Activated CD4-positive, CD25-positive, alpha-beta regulatory T cell treated with anti-CD3 and anti-CD28 coated beads, Interleukin-2, amount 50 U/mL, for 16 hours (primary cell): ENCODE measurements around the gene WASL.
"Not testable (repeated sequence)": the region's sequence is repeated elsewhere in the genome, so short reads cannot be mapped to it uniquely, and the experiment has no call there.

Experiments used
- DNase-seq: peaks from one replicate; pipeline ENCODE4 v3.0.0-alpha.2; 2020; ENCODE audit warnings: low read depth, low spot score

WASL gene

GRCh38 chr7:123661765-123662164 is 87.0 kb downstream of the WASL start:
- no peak for DNase-seq

- no peak for DNase-seq
Measured at GRCh38 chr7:123660514-123661354, 88.1 kb downstream of the WASL start.

GRCh38 chr7:123658023-123658422 is 90.8 kb downstream of the WASL start:
- DNase-seq, result no peak

GRCh38 chr7:123657304-123657685 is 91.5 kb downstream of the WASL start:
- no peak for DNase-seq

GRCh38 chr7:123656544-123657303 is 92.1 kb downstream of the WASL start:
- no peak for DNase-seq

DNA sequence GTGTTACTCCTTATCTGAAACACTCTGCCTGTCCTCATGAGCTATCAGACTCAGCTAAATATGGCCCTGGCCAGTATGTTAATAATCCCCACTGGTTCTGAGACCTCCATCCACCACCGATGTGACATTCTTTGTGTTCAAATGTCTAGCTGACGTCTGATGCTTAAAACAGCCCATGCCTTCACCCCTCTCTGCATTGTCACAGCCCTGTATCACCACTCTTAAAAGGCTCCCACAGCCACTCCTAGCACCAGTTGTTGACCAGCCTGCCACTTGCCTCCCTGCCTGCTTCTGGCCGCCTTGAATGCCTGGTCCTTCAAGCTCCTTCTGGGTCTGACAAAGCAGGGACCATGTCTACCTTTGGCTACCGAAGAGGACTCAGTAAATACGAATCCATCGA is 93.2 kb downstream of the WASL start, which contains the start of gene LMOD2:
TSS of gene LMOD2 (plus strand) at position 253 of the 400 bp plus-strand sequence. CDS start at position 351, 98 bp downstream.
- no peak for DNase-seq

DNA sequence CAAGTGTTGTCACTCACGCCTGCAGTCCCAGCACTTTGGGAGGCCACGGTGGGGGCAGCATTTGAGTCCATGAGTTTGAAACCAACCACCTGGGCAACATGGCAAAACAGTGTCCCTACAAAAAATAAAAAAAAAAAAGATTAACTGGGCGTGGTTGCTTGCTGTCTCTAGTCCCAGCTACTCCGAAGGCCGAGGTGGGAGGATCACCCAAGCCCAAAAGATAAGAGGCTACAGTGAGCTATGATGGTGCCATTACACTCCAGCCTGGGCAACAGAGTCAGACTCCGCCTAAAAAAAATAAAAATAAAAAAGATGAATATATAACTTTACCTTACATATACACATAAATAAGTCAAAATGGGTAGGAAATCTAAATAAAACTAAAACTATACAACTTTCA is 95.6 kb downstream of the WASL start:
- no peak for DNase-seq

DNA sequence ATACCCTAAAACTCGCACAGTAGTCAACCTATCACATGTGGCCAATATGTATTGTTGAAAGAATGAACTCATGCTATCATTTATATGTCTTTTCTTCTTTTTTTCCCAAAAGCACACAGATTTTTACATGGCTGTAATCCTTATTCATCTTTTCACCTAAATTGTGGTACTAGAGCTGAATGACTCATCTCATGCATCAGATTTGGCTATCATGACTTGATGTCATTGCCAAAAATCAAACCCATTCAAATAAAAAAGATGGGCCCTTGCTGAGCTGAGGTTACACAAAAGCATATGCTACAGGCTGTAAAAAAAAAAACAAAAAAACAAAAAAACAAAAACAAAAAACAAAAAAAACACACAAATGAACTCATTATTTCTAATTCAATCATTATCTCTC is 96.4 kb downstream of the WASL start:
- DNase-seq, result no peak

DNA sequence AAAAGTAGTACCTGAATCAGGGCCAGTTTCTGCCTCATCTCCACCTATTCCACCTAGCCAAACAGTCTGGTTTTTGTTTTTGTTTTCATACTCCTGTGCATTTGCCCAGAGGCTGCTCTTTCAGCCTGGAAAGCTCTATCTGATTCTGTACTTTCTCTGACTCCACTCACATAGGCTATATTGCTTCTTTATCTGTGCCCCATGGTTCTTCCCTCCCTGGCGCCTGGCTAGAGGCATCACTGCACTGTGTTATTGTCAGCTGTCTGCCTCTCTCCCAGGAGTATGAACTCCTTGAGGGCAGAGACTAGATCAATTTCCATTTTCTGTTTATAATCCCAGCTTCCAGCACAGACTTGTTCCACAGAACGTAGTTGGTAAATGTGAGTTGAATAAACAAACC is 98.2 kb downstream of the WASL start:
- DNase-seq, result no peak

GRCh38 chr7:123649964-123650363 is 98.8 kb downstream of the WASL start:
- no peak for DNase-seq

DNA sequence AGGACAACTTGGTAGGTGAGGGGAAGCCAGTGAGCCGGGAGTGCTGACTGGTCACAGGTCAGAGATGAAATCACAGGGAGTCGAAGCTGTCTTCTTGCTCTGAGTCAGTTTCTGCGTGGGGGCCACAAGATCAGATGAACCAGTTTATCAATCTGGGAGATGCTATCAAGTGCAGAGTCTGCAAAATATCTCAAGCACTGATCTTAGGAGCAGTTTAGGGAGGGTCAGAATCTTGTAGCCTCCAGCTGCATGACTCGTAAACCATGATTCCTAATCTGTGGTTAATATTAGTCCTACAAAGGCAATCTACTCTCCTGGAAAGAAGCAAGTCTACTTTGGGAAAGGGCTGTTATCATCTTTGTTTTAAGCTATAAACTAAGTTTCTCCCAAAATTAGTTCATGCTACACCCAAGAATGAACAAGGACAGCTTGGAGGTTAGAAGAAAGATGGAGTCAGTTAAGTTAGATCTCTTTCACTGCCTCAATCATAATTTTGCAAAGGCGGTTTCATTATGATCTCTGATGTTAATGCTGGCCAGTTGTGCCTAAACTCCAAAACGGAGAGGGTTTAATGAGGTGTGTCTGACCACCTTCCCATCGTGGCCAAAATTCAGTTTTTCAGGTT is 101.6 kb downstream of the WASL start:
- no peak for DNase-seq

- no peak for DNase-seq
Measured at GRCh38 chr7:123645516-123645915, 103.3 kb downstream of the WASL start.

DNA sequence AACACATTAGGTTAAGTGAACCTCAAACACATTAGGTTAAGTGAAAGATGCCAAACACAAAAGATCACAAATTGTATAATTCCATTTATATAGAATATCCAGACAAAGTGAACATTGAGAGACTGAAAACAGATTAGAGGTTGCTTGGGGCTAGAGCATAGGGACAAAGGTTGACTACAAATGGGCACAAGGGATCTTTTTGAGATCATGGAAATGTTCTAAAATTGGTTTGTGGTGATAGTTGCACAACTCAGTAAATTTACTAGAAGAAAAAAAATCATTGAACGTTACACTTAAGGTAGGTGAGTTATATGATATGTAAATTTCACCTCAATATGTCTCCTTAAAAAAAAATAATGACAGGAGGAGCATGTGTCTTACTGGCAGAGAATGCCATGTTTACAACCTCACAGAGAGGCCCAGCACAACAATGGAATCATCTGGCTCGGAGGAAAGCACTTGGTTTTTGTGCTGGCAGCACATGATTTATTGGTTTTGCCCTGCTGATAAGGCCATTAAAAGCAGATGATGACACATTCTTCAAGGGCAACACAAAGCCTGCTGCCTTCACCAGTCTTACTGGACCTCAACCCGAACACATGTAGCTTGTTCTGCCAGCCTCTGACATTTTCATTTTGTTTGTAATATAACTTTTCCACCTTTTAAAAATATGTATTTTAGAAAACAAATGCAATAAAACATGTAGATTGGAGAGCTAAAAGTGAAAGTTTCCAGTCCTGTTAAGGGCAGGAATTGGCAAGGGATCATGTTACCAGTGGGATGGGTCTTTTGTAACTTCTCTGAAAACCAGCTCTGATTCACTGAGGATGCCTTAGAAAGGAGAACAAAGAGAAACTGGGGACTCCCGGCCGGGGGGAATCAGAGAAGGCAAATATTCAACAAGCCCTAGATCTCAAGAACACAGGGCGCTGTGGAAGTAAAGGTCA is 105.0 kb downstream of the WASL start:
- DNase-seq, result no peak

DNA sequence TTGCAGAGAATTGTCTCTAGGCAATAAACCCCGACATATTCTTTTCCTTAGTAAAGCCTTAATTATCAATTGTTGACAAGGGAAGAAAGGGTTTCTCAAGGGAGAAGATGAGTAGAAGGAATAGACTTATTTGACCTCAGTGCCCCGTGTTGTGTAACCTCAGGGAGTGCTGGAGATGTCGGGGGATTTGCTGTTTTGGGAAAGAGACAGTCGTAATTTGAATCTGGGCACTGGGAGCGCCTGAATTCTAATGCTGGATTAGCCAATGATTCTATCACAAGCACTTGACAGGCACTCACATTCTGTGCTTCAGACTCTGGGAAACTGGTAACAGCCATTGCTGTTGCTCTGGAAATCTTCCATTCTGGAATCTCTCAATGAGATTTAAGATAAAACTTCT is 106.9 kb downstream of the WASL start:
- no peak for DNase-seq

DNA sequence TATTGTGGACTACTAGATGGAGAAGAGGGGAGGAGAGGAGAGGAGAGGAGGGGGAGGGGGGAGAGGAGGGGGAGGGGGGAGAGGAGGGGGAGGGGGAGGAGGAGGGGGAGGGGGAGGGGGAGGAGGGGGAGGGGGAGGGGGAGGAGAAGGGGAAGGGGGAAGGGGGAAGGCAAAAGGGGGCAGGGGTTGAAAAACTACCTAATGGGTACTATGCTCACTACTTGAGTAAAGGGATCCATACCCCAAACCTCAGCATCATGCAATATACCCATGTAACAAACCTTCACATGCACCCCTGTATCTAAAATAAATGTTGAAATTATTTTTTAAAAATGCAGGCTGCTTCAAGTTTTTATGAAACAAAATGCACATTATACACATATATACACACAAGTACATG is 108.2 kb downstream of the WASL start:
- no peak for DNase-seq

- DNase-seq, result no peak
Measured at GRCh38 chr7:123639631-123640030, 109.2 kb downstream of the WASL start.

- no peak for DNase-seq
Measured at GRCh38 chr7:123637878-123638277, 110.9 kb downstream of the WASL start.

GRCh38 chr7:123637203-123637602 is 111.6 kb downstream of the WASL start:
- no peak for DNase-seq

DNA sequence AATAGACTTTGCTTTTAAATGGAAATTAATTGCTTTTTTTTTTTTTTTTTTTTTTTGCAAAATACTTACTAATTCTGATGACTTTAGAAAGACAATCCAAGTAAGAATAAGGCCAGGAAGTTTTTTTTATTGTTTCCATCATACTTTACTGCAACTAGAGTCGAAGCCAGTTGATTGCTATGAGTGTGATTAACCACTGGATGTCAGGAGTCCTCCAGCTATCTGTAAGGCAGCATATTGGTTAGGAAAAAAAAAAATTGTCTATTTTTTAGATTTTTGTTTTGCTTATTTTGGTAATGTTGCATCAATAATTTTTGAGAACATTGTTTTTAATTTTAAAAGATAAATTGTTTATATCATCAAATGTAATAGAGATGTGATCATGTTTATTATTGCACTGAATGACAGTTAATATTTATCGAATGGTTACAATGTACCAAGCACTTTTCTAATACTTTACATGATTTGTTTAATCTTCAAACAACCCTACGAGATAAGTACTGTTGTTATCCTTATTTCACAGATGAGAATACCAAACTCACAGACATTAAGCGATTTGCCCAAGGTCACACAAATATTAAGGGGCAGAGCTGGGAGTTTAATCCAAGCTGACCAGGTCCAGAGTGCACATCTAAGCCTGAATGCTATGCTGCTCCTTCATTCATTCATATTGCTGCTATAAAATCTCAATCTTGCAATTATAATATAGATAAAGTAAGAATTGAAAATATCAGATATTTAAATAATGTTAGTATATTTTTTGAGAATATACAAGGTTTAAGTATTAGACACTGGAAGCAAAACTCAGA is 113.0 kb downstream of the WASL start:
- DNase-seq, result no peak

- not testable (repeated sequence) for DNase-seq
Measured at GRCh38 chr7:123634011-123634573, 114.7 kb downstream of the WASL start.
